Hepatocyte (in vitro differentiated cells): ENCODE data around the gene MTCH2. TPM values are rescaled to one million over a fixed set of nuclear protein-coding genes. Genes with fewer than 3 reads are reported as not detected.

Experiments used
- DNase-seq: peaks from one replicate; pipeline ENCODE4 v3.0.0-alpha.2; 2016; ENCODE audit warnings: low spot score
- H2AFZ ChIP-seq: fragments of 200-600 bp; sonication (generic); 2 replicates; pipeline ENCODE4 v1.6.0; 2016; ENCODE audit warnings: antibody characterized with exemption, mild to moderate bottlenecking
- H3K27ac ChIP-seq: fragments of 200-600 bp; sonication (generic); 2 replicates; pipeline ENCODE4 v1.5.1; 2016; ENCODE audit warnings: mild to moderate bottlenecking
- H3K27me3 ChIP-seq: fragments of 200-600 bp; sonication (generic); 2 replicates; pipeline ENCODE4 v1.6.1; 2016
- H3K36me3 ChIP-seq: fragments of 200-600 bp; sonication (generic); replicated peaks from 2 replicates; pipeline ENCODE4 v1.5.1; 2016; ENCODE audit warnings: low read depth; ENCODE audit not compliant: insufficient read depth
- H3K4me1 ChIP-seq: fragments of 200-600 bp; sonication (generic); 2 replicates; pipeline ENCODE4 v1.5.1; 2016; ENCODE audit warnings: mild to moderate bottlenecking, moderate library complexity; ENCODE audit not compliant: insufficient read depth
- H3K4me2 ChIP-seq: fragments of 200-600 bp; sonication (generic); 2 replicates; pipeline ENCODE4 v1.6.0; 2016
- H3K4me3 ChIP-seq: fragments of 200-600 bp; sonication (generic); 2 replicates; pipeline ENCODE4 v1.5.1; 2016; ENCODE audit warnings: mild to moderate bottlenecking
- H3K79me2 ChIP-seq: fragments of 200-600 bp; sonication (generic); 2 replicates; pipeline ENCODE4 v1.6.0; 2017; ENCODE audit warnings: mild to moderate bottlenecking
- H3K9me2 ChIP-seq: fragments of 200-600 bp; sonication (generic); replicated peaks from 2 replicates; pipeline ENCODE4 v1.6.0; 2017; ENCODE audit warnings: mild to moderate bottlenecking; ENCODE audit not compliant: insufficient read depth
- H3K9me3 ChIP-seq: fragments of 200-600 bp; sonication (generic); 2 replicates; pipeline ENCODE4 v1.5.1; 2016; ENCODE audit warnings: low read depth, mild to moderate bottlenecking
- H4K20me1 ChIP-seq: fragments of 200-600 bp; sonication (generic); 2 replicates; pipeline ENCODE4 v1.6.0; 2016; ENCODE audit warnings: mild to moderate bottlenecking; ENCODE audit not compliant: insufficient read depth, poor library complexity, severe bottlenecking
- EZH2 ChIP-seq: fragments of 200-600 bp; sonication (generic); IDR thresholded peaks from 2 replicates; pipeline ENCODE4 v1.6.1; 2016; ENCODE audit warnings: antibody characterized with exemption, mild to moderate bottlenecking, borderline replicate concordance
- EZH2phosphoT487 ChIP-seq: fragments of 200-600 bp; sonication (generic); IDR thresholded peaks from one replicate; pipeline ENCODE4 v1.6.1; 2018; ENCODE audit warnings: antibody characterized with exemption, mild to moderate bottlenecking, low read depth, moderate library complexity; ENCODE audit not compliant: unreplicated experiment, severe bottlenecking
- WGBS: methylation state at CpG from one replicate; pipeline ENCODE4 v1.1.6; 2016; ENCODE audit warnings: low lambda C conversion rate; ENCODE audit errors: missing lambda C conversion rate; 5-methylcytosine and 5-hydroxymethylcytosine counted together
- polyA plus RNA-seq: library from polyadenylated mRNA; unstranded; fragments of >200 nt; fragmentation: Nextera tagmentation; extraction: Ambion mirVana; gene quantifications from 2 replicates; pipeline ENCODE4 v1.2.1, GENCODE V29; 2016
- small RNA-seq: library from RNA; depleted of rRNA; stranded (forward); fragments of <200 nt; gene quantifications from one replicate; pipeline ENCODE3, GENCODE V24; 2014
- total RNA-seq: library from RNA; depleted of rRNA; stranded (reverse); fragments of >200 nt; gene quantifications from 2 replicates; pipeline ENCODE4 v1.2.3, GENCODE V29; 2014
- TF ChIP-seq, protein P1 (sequence below): fragments of 200-600 bp; sonication (generic); IDR thresholded peaks from 2 replicates; pipeline ENCODE4 v1.5.1; 2016; ENCODE audit warnings: antibody characterized with exemption, mild to moderate bottlenecking; ENCODE audit not compliant: poor library complexity

MTCH2 gene
- total and polyA plus RNA-seq, 2 experiments from 2014 or later: 96.1 to 171 TPM

DNA sequence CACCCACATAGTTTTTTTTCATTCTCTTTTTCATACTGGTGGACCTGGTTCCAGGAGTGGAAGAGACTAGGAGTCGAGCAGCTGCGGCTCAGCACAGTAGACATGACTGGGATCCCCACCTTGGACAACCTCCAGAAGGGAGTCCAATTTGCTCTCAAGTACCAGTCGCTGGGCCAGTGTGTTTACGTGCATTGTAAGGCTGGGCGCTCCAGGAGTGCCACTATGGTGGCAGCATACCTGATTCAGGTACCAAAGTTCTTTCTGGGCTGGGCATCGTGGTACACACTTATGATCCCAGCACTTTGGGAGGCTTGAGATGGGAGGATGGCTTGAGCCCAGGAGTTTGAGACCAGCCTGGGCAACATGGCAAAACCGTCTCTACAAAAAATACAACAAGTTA is 72.7 kb downstream of the MTCH2 start:
- Histone ChIP-seq H3K27me3 (no peaks in the 10 kb centered on the region), H3K27ac (no peak overlapping the region), H3K4me2 (no peak overlapping the region), H4K20me1 (no peaks in the 10 kb centered on the region), H3K4me1 (peaks cover 13% of the 10 kb centered on the region), H3K79me2 (peaks cover 63% of the 10 kb centered on the region), H2AFZ (no peak overlapping the region), H3K4me3 (no peak overlapping the region), H3K9me2 (no peaks in the 10 kb centered on the region), H3K36me3 (no peaks in the 10 kb centered on the region), H3K9me3 (no peaks in the 10 kb centered on the region)
- DNase-seq: no peak
- TF ChIP-seq EZH2 (no peak), EZH2phosphoT487 (no peak)
- TF ChIP-seq, protein P1, sequence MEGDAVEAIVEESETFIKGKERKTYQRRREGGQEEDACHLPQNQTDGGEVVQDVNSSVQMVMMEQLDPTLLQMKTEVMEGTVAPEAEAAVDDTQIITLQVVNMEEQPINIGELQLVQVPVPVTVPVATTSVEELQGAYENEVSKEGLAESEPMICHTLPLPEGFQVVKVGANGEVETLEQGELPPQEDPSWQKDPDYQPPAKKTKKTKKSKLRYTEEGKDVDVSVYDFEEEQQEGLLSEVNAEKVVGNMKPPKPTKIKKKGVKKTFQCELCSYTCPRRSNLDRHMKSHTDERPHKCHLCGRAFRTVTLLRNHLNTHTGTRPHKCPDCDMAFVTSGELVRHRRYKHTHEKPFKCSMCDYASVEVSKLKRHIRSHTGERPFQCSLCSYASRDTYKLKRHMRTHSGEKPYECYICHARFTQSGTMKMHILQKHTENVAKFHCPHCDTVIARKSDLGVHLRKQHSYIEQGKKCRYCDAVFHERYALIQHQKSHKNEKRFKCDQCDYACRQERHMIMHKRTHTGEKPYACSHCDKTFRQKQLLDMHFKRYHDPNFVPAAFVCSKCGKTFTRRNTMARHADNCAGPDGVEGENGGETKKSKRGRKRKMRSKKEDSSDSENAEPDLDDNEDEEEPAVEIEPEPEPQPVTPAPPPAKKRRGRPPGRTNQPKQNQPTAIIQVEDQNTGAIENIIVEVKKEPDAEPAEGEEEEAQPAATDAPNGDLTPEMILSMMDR: no peak
- WGBS: 99% methylated on average over 7 of the region's 7 CpGs

Small RNA genes lying within 50 kb of the gene (small RNA-seq; reads per million reads assigned to genes)
- gene RNU5E-10P: not detected

Other genes starting within 250 kb of the MTCH2 start
- gene SLC39A13, start 234.0 kb downstream of the MTCH2 start, total RNA-seq: 60.8 and 72.3 TPM in 2 replicates
- gene SLC39A13, start 234.0 kb downstream of the MTCH2 start, polyA plus RNA-seq: 118 and 119 TPM in 2 replicates
- gene PSMC3, start 216.1 kb downstream of the MTCH2 start, total RNA-seq: 95.8 and 103 TPM in 2 replicates
- gene PSMC3, start 216.1 kb downstream of the MTCH2 start, polyA plus RNA-seq: 142 and 159 TPM in 2 replicates
- gene RAPSN, start 193.4 kb downstream of the MTCH2 start, total RNA-seq: 0.44 TPM in 1 of 2 replicates, not detected in the other
- gene RAPSN, start 193.4 kb downstream of the MTCH2 start, polyA plus RNA-seq: 0.34 and 0.46 TPM in 2 replicates
- 82.7 and 84.6 TPM in 2 replicates for gene CELF1, start 89.4 kb downstream of the MTCH2 start, total RNA-seq
- gene CELF1, start 89.4 kb downstream of the MTCH2 start, polyA plus RNA-seq: 59.1 and 70.3 TPM in 2 replicates
- 112 and 120 TPM in 2 replicates for gene PTPMT1, start 77.0 kb downstream of the MTCH2 start, total RNA-seq
- gene PTPMT1, start 77.0 kb downstream of the MTCH2 start, polyA plus RNA-seq: 100 and 108 TPM in 2 replicates
- 18.0 and 18.2 TPM in 2 replicates for gene KBTBD4, start 63.6 kb downstream of the MTCH2 start, total RNA-seq
- 13.1 and 14.6 TPM in 2 replicates for gene KBTBD4, start 63.6 kb downstream of the MTCH2 start, polyA plus RNA-seq
- gene NDUFS3, start 63.5 kb downstream of the MTCH2 start, total RNA-seq: 65.8 and 92.6 TPM in 2 replicates
- gene NDUFS3, start 63.5 kb downstream of the MTCH2 start, polyA plus RNA-seq: 107 and 125 TPM in 2 replicates
- gene FAM180B, start 55.9 kb downstream of the MTCH2 start, total RNA-seq: 0.50 TPM in 1 of 2 replicates, not detected in the other
- not detected in 2 replicates for gene FAM180B, start 55.9 kb downstream of the MTCH2 start, polyA plus RNA-seq
- 0.32 and 0.73 TPM in 2 replicates for gene C1QTNF4, start 48.1 kb downstream of the MTCH2 start, total RNA-seq
- gene C1QTNF4, start 48.1 kb downstream of the MTCH2 start, polyA plus RNA-seq: 0.50 and 1.0 TPM in 2 replicates
- gene AGBL2, start 72.8 kb upstream of the MTCH2 start, total RNA-seq: 2.0 and 2.3 TPM in 2 replicates
- 2.0 and 5.8 TPM in 2 replicates for gene AGBL2, start 72.8 kb upstream of the MTCH2 start, polyA plus RNA-seq
- gene FNBP4, start 124.8 kb upstream of the MTCH2 start, total RNA-seq: 43.9 and 56.7 TPM in 2 replicates
- 41.6 and 48.7 TPM in 2 replicates for gene FNBP4, start 124.8 kb upstream of the MTCH2 start, polyA plus RNA-seq
- gene NUP160, start 205.8 kb upstream of the MTCH2 start, total RNA-seq: 32.6 and 38.1 TPM in 2 replicates
- gene NUP160, start 205.8 kb upstream of the MTCH2 start, polyA plus RNA-seq: 21.0 and 21.9 TPM in 2 replicates